SH-SY5Y (cell line): Measurements from ENCODE around the gene LIFR.

Experiments used
- GATA2 ChIP-seq: IDR thresholded peaks from 2 replicates; pipeline ENCODE4 v1.6.1; 2011; ENCODE audit warnings: mild to moderate bottlenecking, low read depth, low read length
- GATA3 ChIP-seq: IDR thresholded peaks from 2 replicates; pipeline ENCODE4 v1.6.1; 2011; ENCODE audit warnings: low read depth, mild to moderate bottlenecking, low read length, moderate library complexity

- TF ChIP-seq GATA3 = no peak
- no peak for TF ChIP-seq GATA2
Measured at GRCh38 chr5:38445374-38446028, 110.9 kb downstream of the LIFR start.
